Nephron progenitor cell (in vitro differentiated cells): ENCODE results near the gene MCF2L.

ENCODE experiments used
- DNase-seq: peaks from one replicate; pipeline ENCODE4 v3.0.0; 2021
- H3K27ac Mint-ChIP-seq: 2 replicates; pipeline ENCODE4 v1.8.0; 2021; ENCODE audit warnings: mild to moderate bottlenecking, moderate library complexity, mixed read lengths
- H3K27me3 Mint-ChIP-seq: 2 replicates; pipeline ENCODE4 v1.8.0; 2021; ENCODE audit warnings: mild to moderate bottlenecking, low read depth, mixed read lengths; ENCODE audit not compliant: poor library complexity
- H3K36me3 Mint-ChIP-seq: 2 replicates; pipeline ENCODE4 v1.8.0; 2021; ENCODE audit warnings: low read depth, mixed read lengths
- H3K4me1 Mint-ChIP-seq: 2 replicates; pipeline ENCODE4 v1.8.0; 2021; ENCODE audit warnings: mixed read lengths
- H3K4me3 Mint-ChIP-seq: 2 replicates; pipeline ENCODE4 v1.8.0; 2021; ENCODE audit warnings: mild to moderate bottlenecking, moderate library complexity, mixed read lengths
- H3K9me3 Mint-ChIP-seq: 2 replicates; pipeline ENCODE4 v1.8.0; 2021; ENCODE audit warnings: mild to moderate bottlenecking, moderate library complexity, mixed read lengths
- CTCF ChIP-seq: fragments of 200-600 bp; sonication (generic); IDR thresholded peaks from 2 replicates; pipeline ENCODE4 v1.5.0; 2021; ENCODE audit warnings: antibody characterized with exemption

The MCF2L gene

GRCh38 chr13:112961457-112962369 lies 7.3 kb upstream of the MCF2L start:
- H3K27ac Mint-ChIP-seq: no peak overlapping the region
- DNase-seq: no peak

GRCh38 chr13:112962396-112962795 lies 6.6 kb upstream of the MCF2L start:
- Mint-ChIP-seq H3K27ac (no peak overlapping the region), H3K36me3 (no peaks in the 10 kb centered on the region), H3K9me3 (no peaks in the 10 kb centered on the region), H3K4me1 (peaks cover 38% of the 10 kb centered on the region), H3K27me3 (peaks cover 31% of the 10 kb centered on the region), H3K4me3 (no peak overlapping the region)
- TF ChIP-seq CTCF: no peak
- DNase-seq: no peak

More at GRCh38 chr13:112961457-112962369, 7.3 kb upstream of the MCF2L start:
- no peak overlapping the region for H3K4me3 Mint-ChIP-seq
- peaks cover 45% of the 10 kb centered on the region for H3K4me1 Mint-ChIP-seq
- no peak for TF ChIP-seq CTCF
- H3K27me3 Mint-ChIP-seq: peaks cover 24% of the 10 kb centered on the region
- no peaks in the 10 kb centered on the region for H3K36me3 Mint-ChIP-seq
- no peaks in the 10 kb centered on the region for H3K9me3 Mint-ChIP-seq

GRCh38 chr13:112962911-112963625 lies 5.9 kb upstream of the MCF2L start:
- no peaks in the 10 kb centered on the region for H3K36me3 Mint-ChIP-seq
- no peak for TF ChIP-seq CTCF
- H3K9me3 Mint-ChIP-seq: no peaks in the 10 kb centered on the region
- peaks cover 34% of the 10 kb centered on the region for H3K4me1 Mint-ChIP-seq
- peaks cover 37% of the 10 kb centered on the region for H3K27me3 Mint-ChIP-seq
- DNase-seq: no peak
- no peak overlapping the region for H3K4me3 Mint-ChIP-seq
- H3K27ac Mint-ChIP-seq: no peak overlapping the region

- Mint-ChIP-seq H3K4me3 (no peak overlapping the region), H3K9me3 (no peaks in the 10 kb centered on the region), H3K27me3 (peaks cover 41% of the 10 kb centered on the region), H3K27ac (no peak overlapping the region), H3K4me1 (peaks cover 28% of the 10 kb centered on the region), H3K36me3 (no peaks in the 10 kb centered on the region)
- no peak for TF ChIP-seq CTCF
- DNase-seq: no peak
Measured at GRCh38 chr13:112963641-112964040, 5.4 kb upstream of the MCF2L start.

GRCh38 chr13:112964971-112965492 lies 4.0 kb upstream of the MCF2L start:
- H3K4me1 Mint-ChIP-seq: peaks cover 30% of the 10 kb centered on the region
- H3K36me3 Mint-ChIP-seq: no peaks in the 10 kb centered on the region
- H3K27ac Mint-ChIP-seq: no peak overlapping the region
- H3K9me3 Mint-ChIP-seq: peaks cover 5% of the 10 kb centered on the region
- no peak for DNase-seq
- H3K4me3 Mint-ChIP-seq: no peak overlapping the region
- no peak for TF ChIP-seq CTCF
- peaks cover 43% of the 10 kb centered on the region for H3K27me3 Mint-ChIP-seq
